GM18520 (cell line): ENCODE data around the gene SLC2A5.
"Not testable (repeated sequence)": the region's sequence is repeated elsewhere in the genome, so short reads cannot be mapped to it uniquely, and the experiment has no call there.

Source experiments
- ATAC-seq: cut with Tn5 transposase; IDR thresholded peaks from one replicate; pipeline ENCODE4 v1.9.1; 2021; ENCODE audit not compliant: unreplicated experiment

Gene SLC2A5

DNA sequence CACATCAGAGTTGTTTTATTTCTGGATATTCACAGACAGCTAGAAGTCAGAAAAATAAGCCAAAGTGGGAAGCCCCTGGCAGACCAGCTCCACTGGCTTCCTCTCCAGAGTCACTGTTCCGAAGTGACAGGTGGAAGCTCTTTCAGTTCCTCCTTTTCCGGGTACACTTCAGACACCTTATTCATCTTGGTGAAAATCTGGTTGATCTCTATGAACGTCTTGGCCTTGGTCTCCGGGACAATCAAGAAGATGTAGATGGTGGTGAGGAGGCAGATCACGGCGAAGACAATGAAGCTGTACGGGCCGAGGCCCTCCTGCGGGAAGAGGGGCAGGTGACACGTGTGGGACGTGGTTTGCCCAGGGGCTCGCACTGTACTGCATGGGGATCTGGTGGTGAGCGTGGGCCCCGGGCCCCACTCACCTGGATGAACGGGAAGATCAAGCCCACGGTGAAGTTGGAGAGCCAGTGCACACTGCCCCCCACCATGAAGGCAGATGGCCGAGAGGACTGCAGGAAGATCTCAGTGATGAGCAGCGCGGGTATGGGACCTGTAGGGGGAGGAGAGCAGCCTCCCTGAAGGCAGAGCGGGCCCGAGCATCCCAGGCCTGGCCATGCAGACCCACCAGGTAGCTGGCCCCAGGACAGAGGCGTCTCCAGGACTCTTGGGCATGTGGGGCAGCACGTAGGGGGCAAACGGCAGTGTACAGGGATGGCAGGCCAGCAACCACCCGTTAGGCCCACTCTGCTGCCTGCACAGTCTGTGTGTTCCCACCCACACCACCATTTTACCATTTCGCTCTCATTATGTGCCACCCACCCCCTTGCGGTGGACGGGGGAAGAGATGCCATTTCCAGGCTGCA lies 31.7 kb downstream of the SLC2A5 start:
- ATAC-seq = no peak

DNA sequence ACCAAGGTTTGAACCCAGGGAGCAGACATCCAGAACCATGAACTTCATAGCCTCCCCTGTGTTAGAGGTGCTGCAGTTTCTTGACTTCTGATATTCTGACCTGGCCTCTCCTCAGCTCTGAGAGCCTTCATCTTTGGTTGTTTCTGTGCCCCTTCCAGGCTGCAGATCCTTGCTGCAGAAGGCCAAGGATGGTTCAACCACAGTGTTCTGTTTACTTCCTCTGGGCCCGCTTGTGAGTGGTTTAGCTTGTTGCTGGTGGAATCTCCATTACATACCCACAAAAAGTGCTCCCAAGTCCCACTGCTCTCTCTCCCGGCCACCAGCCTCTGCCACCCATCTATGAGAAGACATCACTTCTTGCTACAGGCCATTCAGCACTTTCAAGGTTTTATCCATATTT lies 34.2 kb downstream of the SLC2A5 start:
- ATAC-seq = no peak

GRCh38 chr1:9033363-9033762 lies 36.1 kb downstream of the SLC2A5 start:
- no peak for ATAC-seq

GRCh38 chr1:9031484-9032259 lies 37.8 kb downstream of the SLC2A5 start:
- no peak for ATAC-seq

GRCh38 chr1:9031077-9031476 lies 38.4 kb downstream of the SLC2A5 start:
- ATAC-seq = not testable (repeated sequence)

- ATAC-seq = no peak
Observed at GRCh38 chr1:9028921-9029705, 40.3 kb downstream of the SLC2A5 start.

- ATAC-seq = no peak
Observed at GRCh38 chr1:9027307-9027706, 42.1 kb downstream of the SLC2A5 start.

- ATAC-seq = no peak
Observed at GRCh38 chr1:9025449-9025848, 44.0 kb downstream of the SLC2A5 start.

DNA sequence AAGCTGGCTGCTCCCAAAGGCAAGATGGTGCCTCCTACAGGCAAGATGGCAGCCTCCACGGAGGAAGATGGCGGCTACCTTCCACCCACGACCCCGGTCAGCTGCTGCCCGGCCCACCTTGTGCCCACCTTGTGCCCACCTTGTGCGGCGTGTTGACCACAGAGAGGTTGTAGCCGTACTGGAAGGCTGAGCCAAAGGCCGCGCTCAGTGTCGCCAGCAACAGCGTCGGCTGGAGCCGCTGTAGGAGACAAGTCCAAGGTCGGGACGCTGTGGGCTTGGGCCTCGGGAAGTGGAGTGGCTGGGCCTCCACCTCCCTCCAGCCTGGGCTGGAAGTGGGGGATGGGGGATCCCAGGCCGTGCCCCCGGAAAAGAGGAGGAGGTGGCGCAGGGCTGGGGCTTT lies 44.6 kb downstream of the SLC2A5 start:
- ATAC-seq = no peak

GRCh38 chr1:9022773-9023172 lies 46.7 kb downstream of the SLC2A5 start:
- no peak for ATAC-seq

GRCh38 chr1:9022026-9022738 lies 47.3 kb downstream of the SLC2A5 start:
- not testable (repeated sequence) for ATAC-seq

- ATAC-seq = no peak
Observed at GRCh38 chr1:9020305-9020704, 49.1 kb downstream of the SLC2A5 start.

DNA sequence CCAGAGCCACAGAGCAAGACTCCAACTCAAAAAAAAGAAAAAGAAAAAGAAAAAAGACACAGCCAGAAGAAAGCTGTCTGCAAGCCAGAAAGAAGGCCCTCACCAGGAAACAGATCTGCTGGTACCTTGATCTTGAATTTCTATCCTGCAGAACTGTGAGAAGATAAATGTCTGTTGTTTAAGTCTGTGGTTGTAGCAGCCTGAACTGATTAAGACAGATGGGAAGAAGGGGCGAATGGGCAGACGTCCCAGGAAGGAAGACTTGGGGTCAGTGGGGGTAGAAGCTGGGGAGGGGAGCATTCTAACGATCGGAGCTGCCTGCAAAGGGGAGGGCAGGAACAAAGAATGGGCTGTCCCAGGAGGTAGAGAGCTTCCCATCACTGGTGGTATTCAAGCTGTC lies 49.5 kb downstream of the SLC2A5 start:
- no peak for ATAC-seq

GRCh38 chr1:9018333-9018732 lies 51.1 kb downstream of the SLC2A5 start:
- no peak for ATAC-seq

- no peak for ATAC-seq
Observed at GRCh38 chr1:9016455-9016854, 53.0 kb downstream of the SLC2A5 start.

GRCh38 chr1:9014475-9015375 lies 54.7 kb downstream of the SLC2A5 start:
- ATAC-seq = no peak

GRCh38 chr1:9013819-9014218 lies 55.6 kb downstream of the SLC2A5 start:
- ATAC-seq = no peak

DNA sequence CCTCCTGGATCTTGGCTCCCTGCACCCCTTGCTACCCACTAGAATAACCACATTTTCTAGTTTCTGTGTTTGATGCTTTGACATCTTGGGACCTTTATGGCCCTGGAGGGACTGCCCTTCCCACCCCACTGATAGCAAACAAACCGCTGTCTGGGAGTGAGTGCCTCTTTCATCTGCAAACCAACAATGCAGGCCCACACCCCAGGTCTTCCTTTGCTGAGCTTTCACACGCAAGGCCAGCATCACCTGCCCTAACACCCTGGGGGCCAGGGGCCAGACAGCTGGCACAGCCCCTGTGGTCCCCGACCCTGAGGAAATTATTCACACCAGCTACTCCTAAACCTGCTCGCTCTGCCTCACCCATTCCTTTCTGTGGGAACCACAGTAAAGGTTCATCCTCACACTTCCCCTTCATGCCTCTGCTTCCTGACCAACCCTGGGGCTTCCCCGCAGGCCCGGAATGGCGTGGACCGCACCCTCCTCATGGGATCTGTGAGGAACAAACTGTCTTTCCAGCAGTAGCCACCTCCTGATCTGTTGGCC lies 58.6 kb downstream of the SLC2A5 start:
- no peak for ATAC-seq
